22Rv1 (cell line): ENCODE measurements around the gene CFAP57.

Experiments
- CTCF ChIP-seq: fragments of 450-650 bp; IDR thresholded peaks from 2 replicates; pipeline ENCODE4 v1.5.1; 2017; ENCODE audit warnings: mild to moderate bottlenecking
- ZFX ChIP-seq: fragments of 450-650 bp; IDR thresholded peaks from 2 replicates; pipeline ENCODE4 v1.6.1; 2017; ENCODE audit warnings: antibody characterized with exemption, borderline replicate concordance

- no peak for TF ChIP-seq CTCF
- no peak for TF ChIP-seq ZFX
These were observed 12.3 kb downstream of the CFAP57 start for GRCh38 chr1:43184388-43184787.
